ENCODE data around the gene G3BP2.

The G3BP2 gene

DNA sequence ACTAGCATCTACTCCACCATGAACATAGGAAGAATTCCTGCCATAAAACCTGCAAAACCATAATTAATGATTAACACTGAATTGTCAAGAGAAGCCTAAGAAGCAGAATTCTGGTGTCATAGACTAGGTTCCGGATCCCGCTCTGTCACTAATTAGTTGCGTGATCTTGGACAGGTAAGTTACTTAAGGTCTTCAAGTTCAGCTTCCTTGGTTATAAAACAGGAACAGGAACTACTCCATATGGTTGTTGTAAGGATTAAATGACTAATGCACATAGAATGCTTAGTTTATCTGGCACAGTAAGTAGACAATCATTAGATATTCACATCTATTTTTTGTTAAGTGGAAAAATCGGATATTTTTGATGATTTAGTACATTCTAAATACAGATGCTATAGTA lies 14.3 kb downstream of the G3BP2 start:
- TF ChIP-seq, protein P1, sequence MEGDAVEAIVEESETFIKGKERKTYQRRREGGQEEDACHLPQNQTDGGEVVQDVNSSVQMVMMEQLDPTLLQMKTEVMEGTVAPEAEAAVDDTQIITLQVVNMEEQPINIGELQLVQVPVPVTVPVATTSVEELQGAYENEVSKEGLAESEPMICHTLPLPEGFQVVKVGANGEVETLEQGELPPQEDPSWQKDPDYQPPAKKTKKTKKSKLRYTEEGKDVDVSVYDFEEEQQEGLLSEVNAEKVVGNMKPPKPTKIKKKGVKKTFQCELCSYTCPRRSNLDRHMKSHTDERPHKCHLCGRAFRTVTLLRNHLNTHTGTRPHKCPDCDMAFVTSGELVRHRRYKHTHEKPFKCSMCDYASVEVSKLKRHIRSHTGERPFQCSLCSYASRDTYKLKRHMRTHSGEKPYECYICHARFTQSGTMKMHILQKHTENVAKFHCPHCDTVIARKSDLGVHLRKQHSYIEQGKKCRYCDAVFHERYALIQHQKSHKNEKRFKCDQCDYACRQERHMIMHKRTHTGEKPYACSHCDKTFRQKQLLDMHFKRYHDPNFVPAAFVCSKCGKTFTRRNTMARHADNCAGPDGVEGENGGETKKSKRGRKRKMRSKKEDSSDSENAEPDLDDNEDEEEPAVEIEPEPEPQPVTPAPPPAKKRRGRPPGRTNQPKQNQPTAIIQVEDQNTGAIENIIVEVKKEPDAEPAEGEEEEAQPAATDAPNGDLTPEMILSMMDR (IDR thresholded peaks at IDR 0.05; ENCODE audit: low read depth, low read length, missing control alignments) = no peak
- Histone ChIP-seq H3K27ac (no peak overlapping the region), H3K4me3 (ENCODE audit: low read depth, low read length) (no peak overlapping the region), H3K36me3 (replicated peaks) (peaks cover 18% of the 10 kb centered on the region), H3K27me3 (replicated peaks) (no peaks in the 10 kb centered on the region)
- in situ Hi-C loops (cut with HindIII; ENCODE audit: low pct_ligation_motif_present, low sequenced_read_pairs) = no loop called here
- DNase-seq = no peak

DNA sequence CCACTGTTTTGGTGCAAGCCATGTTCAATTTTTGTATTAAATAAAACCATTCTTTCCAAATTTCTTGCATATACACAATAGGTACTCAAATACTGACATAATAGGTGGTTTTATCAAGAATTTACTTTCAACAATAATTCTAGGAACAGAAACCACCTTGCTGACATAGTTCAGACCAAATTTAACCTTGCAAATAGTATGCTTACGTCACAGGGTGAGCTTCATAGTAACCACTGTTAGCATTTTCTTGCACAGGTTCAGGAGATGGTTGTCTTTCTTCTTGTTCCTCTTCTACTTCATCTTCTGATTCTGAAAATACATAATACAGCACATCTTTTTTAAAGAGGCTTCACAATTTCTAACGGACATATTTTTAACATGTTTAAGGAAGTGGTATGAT lies 17.6 kb downstream of the G3BP2 start:
- Histone ChIP-seq H3K4me3 (ENCODE audit: low read depth, low read length) (no peak overlapping the region), H3K27me3 (replicated peaks) (no peaks in the 10 kb centered on the region), H3K36me3 (replicated peaks) (peaks cover 24% of the 10 kb centered on the region), H3K27ac (no peak overlapping the region)
- in situ Hi-C loops (cut with HindIII; ENCODE audit: low pct_ligation_motif_present, low sequenced_read_pairs) = no loop called here
- TF ChIP-seq, protein P1 (IDR thresholded peaks at IDR 0.05; ENCODE audit: low read depth, low read length, missing control alignments) = no peak
- DNase-seq = no peak

DNA sequence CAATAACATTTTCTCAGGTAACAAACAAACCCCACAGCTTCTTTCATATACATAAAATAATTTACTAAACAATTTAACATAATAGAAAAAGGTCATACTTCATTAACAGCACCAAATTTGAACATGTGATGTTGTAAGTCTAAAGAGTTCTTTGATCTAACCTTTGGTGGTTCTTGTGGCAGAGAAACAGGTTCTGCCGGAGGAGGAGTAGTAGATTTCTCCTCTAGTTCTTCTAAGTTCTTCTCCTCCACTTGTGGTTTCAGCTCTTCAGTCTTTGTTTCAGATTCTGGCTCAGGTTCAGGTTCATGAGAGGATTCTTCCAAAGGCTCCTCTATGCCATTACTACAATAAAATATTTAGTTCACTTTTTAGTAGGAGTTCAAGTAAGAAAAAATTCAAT lies 18.3 kb downstream of the G3BP2 start:
- DNase-seq = no peak
- TF ChIP-seq, protein P1 (IDR thresholded peaks at IDR 0.05; ENCODE audit: low read depth, low read length, missing control alignments) = no peak
- H3K27me3 ChIP-seq (replicated peaks) = no peaks in the 10 kb centered on the region
- in situ Hi-C loops (cut with HindIII; ENCODE audit: low pct_ligation_motif_present, low sequenced_read_pairs) = no loop called here
- H3K27ac ChIP-seq = no peak overlapping the region
- no peak overlapping the region for H3K4me3 ChIP-seq (ENCODE audit: low read depth, low read length)
- H3K36me3 ChIP-seq (replicated peaks) = peaks cover 24% of the 10 kb centered on the region

DNA sequence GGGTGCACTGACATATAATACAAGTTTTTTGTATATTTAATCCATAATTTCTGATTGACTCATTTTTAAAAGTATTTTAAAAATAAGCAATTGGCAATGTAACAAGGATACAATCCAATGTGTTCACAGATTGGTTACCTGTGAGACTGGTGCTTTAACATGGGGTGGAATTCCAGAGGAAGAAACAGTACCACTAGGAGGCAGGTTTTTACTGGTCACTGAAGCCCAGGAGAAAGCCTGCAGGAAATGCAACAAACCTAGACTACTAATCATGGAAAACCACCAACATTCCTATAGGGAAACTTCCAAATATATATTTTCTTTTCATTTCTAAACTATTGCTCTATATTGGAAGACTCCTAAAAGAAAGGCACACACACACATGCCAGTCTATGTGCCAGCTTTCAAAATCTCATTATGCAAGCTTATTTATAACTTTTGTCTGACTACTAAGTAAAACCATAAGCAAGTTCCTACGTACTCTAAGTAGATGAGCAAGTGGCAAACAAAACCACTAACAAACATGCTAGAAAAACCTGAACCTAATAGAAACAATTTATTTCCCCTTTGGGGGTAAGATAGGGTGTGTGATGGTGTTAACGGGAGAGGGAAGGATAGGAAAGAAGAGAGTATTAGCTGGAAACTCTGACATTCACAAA lies 19.2 kb downstream of the G3BP2 start:
- in situ Hi-C loops (cut with HindIII; ENCODE audit: low pct_ligation_motif_present, low sequenced_read_pairs) = no loop called here
- DNase-seq = peak; percentile 15
- Histone ChIP-seq H3K4me3 (ENCODE audit: low read depth, low read length) (no peak overlapping the region), H3K36me3 (replicated peaks) (peaks cover 27% of the 10 kb centered on the region), H3K27ac (no peak overlapping the region), H3K27me3 (replicated peaks) (no peaks in the 10 kb centered on the region)
- TF ChIP-seq, protein P1 (IDR thresholded peaks at IDR 0.05; ENCODE audit: low read depth, low read length, missing control alignments) = peak; percentile 72

DNA sequence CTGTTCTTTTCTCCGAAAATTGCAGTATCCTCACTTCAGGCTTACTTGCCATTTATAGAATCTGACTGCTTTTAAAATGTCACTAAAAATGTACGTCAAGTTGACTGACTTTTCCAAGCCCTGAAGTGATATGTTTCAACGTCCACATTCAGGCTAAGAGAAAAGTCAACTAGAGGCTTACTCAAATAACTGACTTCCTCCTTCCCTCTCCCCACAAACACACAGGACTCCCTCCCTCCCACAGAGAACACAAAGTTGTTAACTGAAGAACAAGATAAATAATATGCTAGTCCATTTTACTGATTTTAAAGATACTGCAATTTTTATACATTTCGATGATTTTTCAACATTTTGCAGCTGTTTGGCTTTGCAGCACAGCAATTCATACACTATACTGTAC lies 29.1 kb downstream of the G3BP2 start:
- Histone ChIP-seq H3K27me3 (replicated peaks) (no peaks in the 10 kb centered on the region), H3K4me3 (ENCODE audit: low read depth, low read length) (no peak overlapping the region), H3K27ac (no peak overlapping the region), H3K36me3 (replicated peaks) (peaks cover 46% of the 10 kb centered on the region)
- TF ChIP-seq, protein P1 (IDR thresholded peaks at IDR 0.05; ENCODE audit: low read depth, low read length, missing control alignments) = no peak
- no peak for DNase-seq
- in situ Hi-C loops (cut with HindIII; ENCODE audit: low pct_ligation_motif_present, low sequenced_read_pairs) = no loop called here

DNA sequence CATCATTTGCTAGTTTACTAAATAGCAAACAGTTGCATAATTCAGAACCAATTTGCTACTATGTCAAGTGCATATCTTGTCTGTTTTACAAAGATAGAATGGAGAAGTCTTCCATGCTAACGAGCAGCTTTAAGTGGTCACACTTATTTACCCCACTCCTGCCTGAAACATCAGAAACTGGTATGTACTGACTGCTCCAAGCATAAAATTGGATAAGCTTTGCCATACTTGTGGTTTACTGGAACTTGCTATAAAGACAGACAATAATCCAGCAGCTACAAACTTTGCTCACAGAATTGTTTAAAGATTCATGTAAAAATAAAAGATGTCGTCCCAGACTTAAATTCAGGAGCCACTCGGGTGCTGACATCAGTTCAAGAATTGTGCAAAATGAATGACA lies 29.6 kb downstream of the G3BP2 start:
- Histone ChIP-seq H3K4me3 (ENCODE audit: low read depth, low read length) (no peak overlapping the region), H3K27ac (no peak overlapping the region), H3K27me3 (replicated peaks) (no peaks in the 10 kb centered on the region), H3K36me3 (replicated peaks) (peaks cover 46% of the 10 kb centered on the region)
- TF ChIP-seq, protein P1 (IDR thresholded peaks at IDR 0.05; ENCODE audit: low read depth, low read length, missing control alignments) = no peak
- in situ Hi-C loops (cut with HindIII; ENCODE audit: low pct_ligation_motif_present, low sequenced_read_pairs) = no loop called here
- no peak for DNase-seq
